GM21367 (cell line): ENCODE measurements around the gene TNFSF12.

Experiments used
- ATAC-seq: cut with Tn5 transposase; IDR thresholded peaks from one replicate; pipeline ENCODE4 v1.9.1; 2021; ENCODE audit not compliant: unreplicated experiment

Gene TNFSF12

GRCh38 chr17:7541074-7541621 is 7.7 kb upstream of the TNFSF12 start:
- ATAC-seq = no peak

GRCh38 chr17:7544911-7545310 is 3.9 kb upstream of the TNFSF12 start:
- no peak for ATAC-seq

- no peak for ATAC-seq
Observed at GRCh38 chr17:7549401-7550055, 670 bp downstream of the TNFSF12 start.

- ATAC-seq = no peak
Observed at GRCh38 chr17:7550344-7550743, 1.5 kb downstream of the TNFSF12 start.

GRCh38 chr17:7551396-7551795 is 2.5 kb downstream of the TNFSF12 start:
- ATAC-seq = no peak

GRCh38 chr17:7552621-7553051 is 3.8 kb downstream of the TNFSF12 start:
- peak; percentile 62 for ATAC-seq

GRCh38 chr17:7553356-7553755 is 4.5 kb downstream of the TNFSF12 start:
- ATAC-seq = no peak

- ATAC-seq = no peak
Observed at GRCh38 chr17:7555320-7555948, 6.6 kb downstream of the TNFSF12 start.

- ATAC-seq = no peak
Observed at GRCh38 chr17:7556627-7557026, 7.8 kb downstream of the TNFSF12 start.

GRCh38 chr17:7557147-7557764 is 8.4 kb downstream of the TNFSF12 start:
- ATAC-seq = no peak

GRCh38 chr17:7557775-7558543 is 9.1 kb downstream of the TNFSF12 start:
- no peak for ATAC-seq

- ATAC-seq = no peak
Observed at GRCh38 chr17:7558544-7559319, 9.9 kb downstream of the TNFSF12 start, which contains the start of gene TNFSF13. TSS of gene TNFSF13 (plus strand) at chr17:7558750. CDS start at chr17:7559040, 290 bp downstream.

GRCh38 chr17:7559320-7560171 is 10.7 kb downstream of the TNFSF12 start:
- no peak for ATAC-seq

- no peak for ATAC-seq
Observed at GRCh38 chr17:7560172-7561027, 11.5 kb downstream of the TNFSF12 start.

GRCh38 chr17:7561028-7561575 is 12.2 kb downstream of the TNFSF12 start:
- peak; percentile 47 for ATAC-seq

- ATAC-seq = peak; percentile 49
Observed at GRCh38 chr17:7561589-7562207, 12.8 kb downstream of the TNFSF12 start, which contains the start of gene SENP3. TSS of gene SENP3 (plus strand) at chr17:7561919. CDS start at chr17:7563077, 1,158 bp downstream.

GRCh38 chr17:7562208-7562605 is 13.3 kb downstream of the TNFSF12 start:
- peak; percentile 13 for ATAC-seq
